Fibroblast of skin of right biceps (primary cell): ENCODE measurements around the gene CBX7.
A peak's percentile ranks its signal among the peaks of the same experiment; 100 is the strongest.

ENCODE experiments used
- DNase-seq: peaks from one replicate; pipeline ENCODE4 v3.0.0-alpha.2; 2013

Gene CBX7

DNA sequence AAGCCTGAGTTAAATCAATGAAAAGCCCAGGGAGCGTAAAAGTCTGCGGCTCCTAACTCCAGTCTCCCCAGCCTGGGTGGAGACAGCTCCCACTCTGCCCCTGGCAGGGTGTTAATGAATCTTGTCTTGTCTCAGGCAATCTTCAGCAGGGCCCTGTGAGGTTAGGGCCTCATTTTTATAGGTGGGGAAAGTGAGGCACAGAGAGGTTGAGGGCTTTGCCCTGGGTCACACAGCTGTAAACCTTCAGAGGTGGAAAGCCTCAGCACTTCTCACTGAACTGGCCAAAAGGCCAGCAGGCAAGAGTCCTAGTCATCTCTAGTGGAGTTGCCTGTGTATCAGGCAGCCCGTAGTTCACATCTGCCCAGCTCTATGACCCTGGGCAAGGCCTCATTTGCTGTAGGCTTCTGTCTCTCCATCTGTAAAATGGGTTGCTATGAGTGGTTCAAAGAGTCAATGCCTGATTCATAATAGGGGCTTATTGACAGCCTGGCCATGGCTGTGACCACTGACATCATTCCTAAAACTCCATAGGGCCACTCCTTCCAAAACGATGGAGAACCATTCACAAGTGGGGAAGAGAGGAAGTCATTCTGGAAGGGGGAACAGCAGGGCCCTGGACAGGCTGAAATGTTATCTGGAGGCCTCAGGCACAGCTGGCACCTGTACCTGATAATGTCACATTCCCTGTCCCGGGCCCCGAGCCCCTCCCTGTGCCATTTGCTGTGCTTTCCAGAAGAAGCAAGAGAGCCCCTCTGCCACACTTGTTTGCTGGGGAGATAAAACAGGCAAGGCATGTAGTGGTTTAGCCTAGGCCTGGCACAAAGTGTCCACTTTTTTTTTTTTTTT, 6.0 kb downstream of the CBX7 start:
- DNase-seq = no peak

DNA sequence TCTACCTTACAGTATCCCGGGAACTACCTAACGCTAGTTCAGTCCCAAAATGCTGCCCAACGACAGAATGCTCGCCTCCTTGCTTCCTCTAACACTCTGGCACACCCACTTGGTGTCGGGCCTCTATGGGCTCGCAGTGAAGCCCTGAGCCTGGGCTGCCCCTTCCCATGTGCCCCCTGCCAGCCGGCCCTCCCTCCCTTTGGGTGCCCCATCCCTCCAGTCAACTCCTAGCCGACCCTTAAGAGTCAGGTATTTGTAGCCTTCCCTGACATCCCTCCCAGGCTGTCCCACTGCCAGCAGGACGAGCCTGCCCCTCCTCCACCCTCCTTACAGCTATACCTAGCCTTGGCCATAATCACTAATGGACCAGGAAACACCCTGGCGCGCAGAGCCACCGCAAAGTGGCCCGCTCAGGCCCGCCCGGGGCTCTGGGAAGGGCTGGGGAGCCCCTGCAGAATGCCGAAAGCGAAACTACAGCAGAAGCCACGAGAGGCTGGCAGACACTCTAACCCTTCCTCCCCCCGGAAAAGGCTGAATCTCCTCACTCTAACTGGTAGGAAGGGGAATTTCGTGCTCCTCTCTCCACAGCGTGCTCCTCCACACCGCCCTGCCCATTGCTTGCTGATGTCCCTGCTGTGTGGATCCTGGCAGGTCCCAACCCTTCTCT, 8.2 kb downstream of the CBX7 start:
- peak; percentile 20 for DNase-seq

DNA sequence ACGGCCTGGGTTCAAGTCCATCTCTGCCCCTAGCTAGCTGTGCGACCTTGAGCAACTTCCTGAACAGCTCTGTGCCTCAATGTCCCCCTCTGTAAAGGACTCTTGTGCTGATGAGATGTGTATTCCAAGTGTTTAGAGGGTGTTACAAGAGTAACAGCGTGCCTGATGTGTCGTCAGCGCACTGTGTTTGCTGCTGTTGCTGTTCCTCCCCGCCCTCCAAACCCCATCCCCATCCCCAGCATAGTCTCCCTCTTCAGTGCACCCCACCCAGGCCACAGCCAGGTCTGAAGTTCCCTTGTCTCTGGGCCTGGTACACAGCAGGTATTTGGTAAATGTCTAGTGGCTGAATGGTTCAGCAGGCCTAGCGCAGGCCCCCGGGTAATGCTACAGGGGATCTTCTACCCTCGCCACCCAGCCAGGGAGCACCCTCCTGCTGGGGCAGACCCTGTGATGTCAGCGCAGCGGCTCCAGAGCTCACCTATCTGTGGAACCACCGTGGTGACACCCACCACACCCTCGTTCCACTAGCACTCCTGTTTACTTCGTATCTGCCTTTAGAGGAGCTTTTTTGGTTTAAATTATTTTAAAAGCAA, 10.3 kb downstream of the CBX7 start:
- DNase-seq = no peak

DNA sequence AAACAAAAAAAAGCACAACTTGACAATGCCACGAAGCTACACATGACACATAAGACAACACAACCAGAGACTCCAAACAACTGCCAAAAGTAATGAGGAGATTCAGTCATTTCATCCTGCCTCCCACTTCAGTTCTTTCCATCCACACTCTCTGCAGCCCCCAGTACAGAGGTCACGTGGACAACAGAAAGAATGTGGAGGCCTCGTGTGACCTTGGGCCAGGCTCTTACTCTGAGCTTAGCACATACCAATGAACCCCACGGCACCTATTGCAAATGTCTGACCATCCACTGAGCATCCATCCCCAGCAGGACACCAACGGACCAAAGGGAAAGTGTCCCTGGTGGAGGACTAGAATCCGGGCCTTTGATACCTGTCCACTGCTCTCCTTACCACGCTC, 12.5 kb downstream of the CBX7 start:
- DNase-seq = no peak

DNA sequence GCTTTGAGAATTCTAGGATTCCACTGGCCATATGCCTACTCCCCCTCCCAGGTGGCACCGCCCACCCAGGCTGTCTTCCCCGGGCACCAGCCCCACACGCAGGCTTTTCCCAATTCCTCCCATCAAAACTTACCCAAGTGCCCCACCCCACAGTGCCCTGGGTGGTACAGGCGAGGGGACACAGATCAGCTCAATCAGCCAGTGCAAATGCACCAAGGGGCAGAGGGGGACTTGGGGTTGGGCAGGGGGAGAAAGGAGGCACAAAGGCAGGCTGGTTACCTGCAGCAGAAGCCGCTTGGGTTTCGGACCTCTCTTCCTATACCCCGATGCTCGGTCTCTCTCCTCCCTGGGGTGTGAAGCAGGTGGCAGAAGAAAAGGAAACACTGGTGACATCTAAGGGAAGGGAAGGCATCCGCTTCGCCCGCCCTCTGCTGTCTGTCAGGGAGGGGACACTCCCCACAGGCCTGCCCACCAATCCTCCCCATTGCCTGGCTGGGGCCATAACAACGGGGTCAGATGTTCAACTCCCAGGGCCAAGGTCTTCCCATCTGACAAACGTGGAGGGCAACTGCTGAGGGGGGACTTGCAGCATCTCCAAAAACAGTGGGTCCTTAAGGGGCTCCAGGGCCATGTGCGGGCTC, 14.0 kb downstream of the CBX7 start:
- DNase-seq = no peak

DNA sequence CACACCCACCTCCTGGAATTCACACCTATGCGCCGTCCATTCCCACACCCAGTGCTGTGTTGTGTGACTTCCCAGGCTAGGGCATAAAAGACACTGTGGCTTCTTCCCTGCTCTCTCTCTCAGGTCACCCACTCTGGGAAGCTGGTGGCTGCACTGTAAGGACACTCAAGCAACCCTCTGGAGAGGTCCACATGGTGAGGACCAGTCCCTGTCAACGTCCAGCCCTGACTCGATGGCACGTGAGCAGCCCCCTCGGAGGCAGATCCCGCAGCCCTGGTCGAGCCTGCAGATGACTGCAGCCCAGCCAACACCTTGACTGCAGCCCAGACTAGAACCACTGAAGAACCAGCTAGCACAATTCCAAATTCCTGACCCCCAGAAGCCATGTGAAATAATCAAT, 16.2 kb downstream of the CBX7 start:
- DNase-seq = no peak

DNA sequence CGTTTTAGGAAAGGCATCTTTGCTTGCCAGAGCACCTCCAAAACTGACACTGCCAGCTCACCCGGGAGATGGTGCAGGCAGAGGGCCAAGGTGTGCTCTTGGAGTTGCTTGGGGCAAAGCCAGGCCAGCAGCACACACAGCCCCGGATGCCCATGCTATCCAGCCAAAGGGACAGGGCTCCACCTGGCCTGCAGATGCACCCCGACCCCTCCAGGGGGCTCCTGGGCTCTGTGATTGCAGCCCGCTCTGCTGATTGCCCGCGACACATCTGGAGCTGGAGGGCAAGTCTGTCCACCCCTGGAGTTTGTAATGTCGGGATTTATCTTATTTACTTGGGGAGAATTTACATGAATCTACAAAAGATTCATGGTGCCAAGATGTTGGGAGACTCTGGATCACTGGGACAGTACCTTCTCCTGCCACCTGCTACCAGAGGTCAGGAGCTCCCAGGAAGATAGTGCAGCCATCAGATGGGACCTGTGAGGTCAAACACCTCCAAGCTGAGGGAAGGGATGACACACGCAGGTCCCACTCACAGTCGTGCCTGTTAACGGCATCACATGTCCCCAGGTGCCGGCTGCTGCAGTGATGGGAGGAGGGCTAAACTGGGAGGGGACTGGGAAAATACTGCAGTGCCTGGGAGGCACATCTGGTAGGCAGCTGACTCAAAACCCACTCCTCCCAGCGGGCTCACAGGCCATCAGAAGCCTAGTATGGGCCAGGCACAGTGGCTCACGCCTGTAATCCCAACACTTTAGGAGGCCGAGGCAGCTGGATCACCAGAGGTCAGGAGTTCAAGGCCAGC, 17.2 kb downstream of the CBX7 start:
- DNase-seq = peak; percentile 45

DNA sequence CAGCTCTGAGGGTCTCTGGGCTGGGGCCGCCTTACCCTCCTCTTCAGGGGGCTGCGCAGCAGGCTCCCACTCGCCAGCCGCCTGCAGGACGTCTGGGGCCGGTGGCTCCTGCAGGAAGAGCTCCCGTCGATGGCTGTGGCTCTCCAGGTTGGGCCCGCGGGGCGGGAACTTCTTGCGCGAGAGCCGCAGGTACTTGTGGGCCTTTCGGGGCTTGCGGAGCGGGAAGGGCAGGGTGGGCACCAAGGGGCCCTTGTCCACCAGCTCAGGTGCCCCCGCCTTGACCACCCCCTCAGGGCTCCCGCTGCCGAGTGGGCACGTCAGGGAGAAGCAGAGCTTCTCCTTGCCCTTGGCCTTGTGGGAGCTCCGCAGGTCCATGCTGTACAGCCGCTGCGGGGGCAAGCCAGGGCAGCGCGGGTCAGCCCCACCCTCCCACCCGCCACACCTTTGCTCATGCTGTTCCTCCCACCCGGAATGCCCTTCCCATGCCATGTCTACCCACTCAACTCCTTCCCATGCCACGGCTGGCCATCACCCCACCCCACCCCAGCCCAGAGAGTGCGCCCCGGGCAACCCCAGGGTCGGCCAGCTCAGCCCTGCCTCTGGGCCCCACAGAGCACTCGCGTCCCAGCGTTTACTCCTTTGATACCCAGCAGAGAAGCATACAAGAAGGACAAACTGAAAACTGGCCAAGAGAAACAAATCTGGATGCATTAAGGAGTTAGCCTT, 18.0 kb downstream of the CBX7 start:
- DNase-seq = no peak

DNA sequence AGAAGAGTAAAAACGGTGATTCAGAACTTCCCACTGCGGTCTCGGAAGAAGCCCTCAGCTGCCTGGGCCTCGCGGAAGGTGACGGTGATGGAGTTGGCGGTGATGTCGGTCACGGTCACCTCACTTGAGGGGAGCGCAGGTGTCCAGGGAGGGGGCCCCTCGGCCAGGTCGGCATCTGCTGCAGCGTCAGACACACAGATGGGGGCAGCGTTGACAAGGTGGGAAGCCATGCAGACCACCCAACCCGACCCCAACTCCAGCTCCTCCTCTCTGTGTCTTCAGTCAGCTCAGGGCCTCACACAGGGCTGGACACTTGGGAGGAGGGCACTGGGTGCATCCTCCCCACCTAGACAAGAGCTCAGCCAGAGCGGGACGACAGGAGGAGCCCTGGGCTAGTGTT, 18.6 kb downstream of the CBX7 start:
- DNase-seq = no peak

DNA sequence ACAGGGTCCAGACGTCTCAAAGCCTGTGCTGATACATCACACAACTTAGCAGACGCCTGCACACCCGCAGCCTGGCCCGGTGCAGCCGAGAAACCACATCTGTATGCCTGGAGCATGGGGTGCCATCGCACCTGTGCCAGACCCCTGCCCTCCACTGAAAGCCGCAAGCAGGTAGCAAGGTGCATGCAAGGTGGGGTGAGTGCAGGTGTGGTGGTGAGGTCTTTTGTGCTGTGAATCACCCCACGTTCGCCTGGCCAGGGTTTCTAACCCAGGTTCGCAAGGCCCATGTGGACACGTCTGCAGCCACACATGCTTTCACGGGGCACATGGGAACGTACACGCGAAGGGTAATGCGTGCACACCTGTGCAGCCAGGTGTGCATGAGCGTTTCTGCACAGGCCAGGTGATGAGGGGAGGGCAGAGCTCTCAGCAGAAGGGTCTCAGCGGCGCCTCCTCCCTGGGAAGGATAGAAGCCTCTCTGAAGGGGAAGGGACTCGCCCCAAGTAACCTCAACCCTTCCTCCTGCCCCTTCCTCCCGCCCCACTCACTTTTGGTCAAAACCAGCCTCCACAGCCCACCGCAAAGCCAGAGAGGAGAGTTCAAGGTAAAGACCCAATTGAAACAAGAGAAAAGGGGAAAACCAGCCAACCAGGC, 19.5 kb downstream of the CBX7 start:
- DNase-seq = no peak

DNA sequence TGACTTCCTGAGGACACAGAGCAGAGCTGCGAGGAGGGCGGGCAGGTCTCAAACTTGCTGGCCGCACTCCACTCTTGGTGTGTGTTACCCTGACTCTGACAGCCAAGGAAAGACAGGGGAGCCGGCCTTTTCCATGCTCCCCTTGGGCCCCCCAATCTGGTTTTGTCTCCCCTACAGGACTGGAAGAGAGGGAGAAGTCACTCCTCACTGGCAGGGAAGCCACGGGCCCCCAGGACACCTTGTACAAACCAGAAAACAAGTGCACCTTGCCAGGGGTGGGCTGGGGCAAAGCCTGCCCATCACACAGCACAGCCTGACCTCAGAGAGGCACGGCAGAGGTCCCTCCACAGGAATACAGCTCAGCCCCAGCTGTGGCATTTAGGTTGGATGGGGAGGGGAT, 20.2 kb downstream of the CBX7 start:
- DNase-seq = no peak

DNA sequence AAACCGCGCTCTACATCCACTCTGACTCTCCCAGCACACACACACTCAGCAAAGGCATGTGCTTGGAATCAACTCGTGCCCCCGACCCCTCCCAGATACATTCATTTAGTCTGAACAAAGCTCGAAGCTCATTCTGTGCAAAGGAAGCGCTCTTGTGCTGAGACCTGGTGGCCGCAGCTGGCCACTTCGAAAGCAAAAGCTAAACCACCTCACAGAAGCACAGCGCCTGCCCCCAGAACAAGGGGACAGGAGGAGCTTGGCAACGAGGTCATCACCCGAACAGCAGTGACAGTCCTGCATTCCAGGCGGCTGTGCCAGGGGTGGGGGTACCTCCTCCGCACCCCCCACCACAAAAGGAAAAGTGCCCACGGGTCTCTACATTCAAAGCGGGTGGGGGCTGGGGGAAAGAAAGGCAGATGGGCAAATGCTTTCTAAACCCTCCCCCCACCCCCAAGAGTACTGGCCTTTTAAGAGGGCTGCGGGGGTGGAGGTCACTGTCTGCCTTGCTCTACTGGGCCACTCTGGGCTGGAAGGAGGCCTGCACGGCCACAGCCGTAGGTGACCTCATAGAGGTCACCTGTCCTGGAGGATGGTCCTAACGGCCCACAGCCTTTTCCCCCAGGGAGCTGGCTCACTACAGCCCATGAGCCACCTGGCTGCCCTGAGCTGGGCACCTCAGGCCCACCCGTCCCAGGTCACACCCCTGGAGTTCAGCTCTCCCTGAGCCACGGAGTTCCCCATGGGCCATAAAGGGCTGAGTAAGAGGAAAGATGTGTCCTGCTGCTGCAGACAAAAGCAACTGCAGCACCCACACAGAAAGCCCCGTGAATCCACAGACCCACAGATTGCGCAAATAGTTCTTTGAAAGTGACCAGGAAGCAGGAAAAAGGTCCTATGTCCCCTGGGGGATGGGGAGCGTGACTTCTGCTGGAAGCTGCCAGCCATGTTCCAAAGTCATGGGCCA, 21.3 kb downstream of the CBX7 start:
- no peak for DNase-seq

DNA sequence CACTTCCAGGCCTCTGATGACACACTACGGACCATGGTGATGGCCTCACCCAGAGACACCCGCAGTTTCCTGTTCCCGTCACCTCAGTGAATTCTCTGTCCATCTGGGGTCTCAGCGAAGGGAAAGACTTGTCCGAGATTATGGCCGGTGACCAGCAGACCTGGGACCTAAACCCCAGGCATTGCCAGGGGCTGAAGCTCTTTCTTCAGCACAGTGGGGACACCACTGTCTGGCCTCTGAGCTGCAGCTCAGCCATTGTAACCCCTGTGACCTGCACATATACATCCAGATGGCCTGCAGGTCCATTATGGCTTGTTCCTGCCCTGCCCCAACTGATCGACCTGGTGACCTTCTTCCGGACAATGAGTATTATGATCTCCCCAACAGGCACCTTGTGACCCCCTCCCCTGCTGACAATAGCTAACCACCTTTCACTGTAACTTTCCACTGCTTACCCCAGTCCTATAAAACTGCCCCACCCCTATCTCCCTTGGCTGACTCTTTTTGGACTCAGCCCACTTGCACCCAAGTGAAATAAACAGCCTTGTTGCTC, 22.3 kb downstream of the CBX7 start:
- DNase-seq = no peak

DNA sequence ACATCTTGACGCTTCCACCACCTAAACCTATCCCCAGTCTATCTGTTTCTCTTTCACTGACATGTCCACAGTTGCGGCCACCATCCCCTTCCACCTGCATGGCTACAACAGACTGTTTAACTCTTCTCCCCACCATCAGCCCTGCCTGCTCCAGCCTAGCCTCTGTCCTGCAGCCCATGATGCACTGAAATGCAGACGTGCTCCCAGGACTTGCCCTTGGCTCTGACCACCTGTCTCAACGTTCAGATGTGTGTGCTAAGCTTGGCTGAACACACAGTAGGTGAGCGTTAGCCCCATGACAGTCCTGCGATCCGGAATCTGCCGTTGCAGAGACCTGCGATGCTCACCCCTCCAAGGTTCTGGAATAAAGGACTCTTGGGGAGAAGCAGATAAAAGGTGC, 22.7 kb downstream of the CBX7 start:
- DNase-seq = no peak

DNA sequence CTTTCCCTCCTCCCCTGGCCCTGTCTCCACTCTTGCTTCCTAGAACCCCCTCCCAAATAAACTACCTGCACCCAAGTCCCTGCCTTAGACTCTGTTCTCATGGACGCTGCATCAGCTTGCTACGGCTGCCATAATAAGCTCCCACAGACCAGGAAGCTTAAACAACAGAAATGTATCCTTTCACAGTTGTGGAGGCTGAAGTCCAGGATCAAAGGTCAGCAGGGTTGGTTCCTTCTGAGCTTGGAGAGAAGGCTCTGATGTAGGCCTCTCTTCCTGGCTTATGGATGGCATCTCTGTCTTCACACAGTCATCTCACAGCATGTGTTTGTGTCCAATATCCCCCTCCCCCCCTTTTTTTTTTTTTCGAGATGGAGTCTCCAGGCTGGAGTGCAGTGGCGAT, 23.4 kb downstream of the CBX7 start:
- DNase-seq = no peak

DNA sequence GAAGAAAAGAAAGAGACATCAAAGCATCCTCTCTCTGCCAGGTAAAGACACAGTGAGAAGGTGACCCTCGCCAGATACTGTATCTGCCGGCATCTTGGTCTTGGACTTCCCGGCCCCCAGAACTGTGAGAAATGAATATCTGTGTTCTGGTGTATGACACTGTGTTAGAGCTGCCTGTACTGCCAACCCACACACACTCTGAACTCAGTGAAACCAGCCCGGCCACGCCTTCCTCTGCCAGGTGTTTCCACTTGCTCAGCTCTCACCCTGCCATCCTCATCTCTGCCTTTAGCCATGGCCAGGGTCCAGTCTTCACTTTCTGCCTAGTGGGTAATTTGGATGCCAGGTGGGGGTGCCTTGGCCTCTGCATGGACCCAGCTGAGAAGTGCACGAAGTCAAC, 24.0 kb downstream of the CBX7 start:
- no peak for DNase-seq

DNA sequence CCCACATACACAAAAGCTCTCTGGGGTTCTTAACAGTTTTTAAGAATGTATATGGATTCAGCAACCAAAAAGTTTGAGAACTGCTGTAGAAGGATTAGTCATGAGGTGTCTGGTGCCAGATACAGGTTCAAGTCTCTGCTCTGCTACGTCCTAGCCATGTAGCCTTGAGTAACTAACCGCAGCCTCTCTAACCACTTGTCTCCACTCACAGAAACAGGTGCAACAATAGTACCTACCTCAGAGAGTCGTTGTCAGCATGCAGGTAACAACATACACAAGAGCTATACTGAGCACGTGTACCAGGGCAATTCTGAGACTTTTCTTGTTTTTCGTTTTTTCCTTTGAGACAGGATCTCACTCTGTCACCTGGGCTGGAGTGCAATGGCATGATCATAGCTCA, 26.9 kb downstream of the CBX7 start:
- no peak for DNase-seq

DNA sequence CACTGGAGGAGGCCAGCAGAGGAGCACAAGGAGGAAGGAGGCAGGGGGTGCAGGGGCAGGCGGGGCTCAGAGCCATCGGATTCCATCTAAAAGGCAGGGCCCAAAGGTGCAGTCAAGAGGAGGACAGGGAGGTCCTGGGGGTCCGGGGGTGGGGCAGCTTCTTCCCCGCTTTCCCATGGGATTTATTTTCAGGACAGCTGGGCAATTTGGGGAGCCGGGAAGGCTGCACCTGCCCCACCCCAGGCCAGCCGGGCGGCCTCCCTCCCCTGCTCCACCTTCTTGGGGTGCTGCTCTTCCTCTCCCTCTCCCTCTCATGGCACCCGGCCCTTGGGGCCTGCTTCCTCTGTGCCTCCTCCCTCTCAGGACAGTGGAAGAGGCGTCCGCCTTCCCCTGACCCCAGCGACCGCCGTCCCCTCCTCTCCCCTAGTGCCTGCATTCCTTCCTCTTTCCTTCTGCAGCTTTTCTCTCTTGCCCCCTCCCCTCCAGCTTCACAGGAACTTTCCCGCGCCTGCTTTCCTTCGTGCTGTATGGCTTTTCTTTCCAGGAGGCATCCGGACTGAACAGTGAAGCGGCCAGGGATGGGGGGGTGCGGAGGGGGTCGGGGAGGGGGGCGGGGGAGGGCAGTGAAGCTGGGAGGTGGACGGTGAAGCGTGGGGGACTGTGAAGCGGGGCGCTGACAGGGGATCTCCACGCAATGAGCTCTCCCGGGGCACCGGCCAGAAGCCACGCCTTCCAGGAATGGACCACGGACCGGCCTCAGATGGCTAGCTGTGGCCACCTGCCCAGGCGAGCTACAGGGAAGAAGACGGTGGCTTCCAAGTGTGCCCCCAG, 28.5 kb downstream of the CBX7 start:
- DNase-seq = no peak
